GM18511 (cell line): Measurements from ENCODE around the gene SDF4.

Source experiments
- ATAC-seq: cut with Tn5 transposase; IDR thresholded peaks from one replicate; pipeline ENCODE4 v1.9.1; 2021; ENCODE audit warnings: mild to moderate bottlenecking, moderate library complexity; ENCODE audit not compliant: unreplicated experiment

Gene SDF4

DNA sequence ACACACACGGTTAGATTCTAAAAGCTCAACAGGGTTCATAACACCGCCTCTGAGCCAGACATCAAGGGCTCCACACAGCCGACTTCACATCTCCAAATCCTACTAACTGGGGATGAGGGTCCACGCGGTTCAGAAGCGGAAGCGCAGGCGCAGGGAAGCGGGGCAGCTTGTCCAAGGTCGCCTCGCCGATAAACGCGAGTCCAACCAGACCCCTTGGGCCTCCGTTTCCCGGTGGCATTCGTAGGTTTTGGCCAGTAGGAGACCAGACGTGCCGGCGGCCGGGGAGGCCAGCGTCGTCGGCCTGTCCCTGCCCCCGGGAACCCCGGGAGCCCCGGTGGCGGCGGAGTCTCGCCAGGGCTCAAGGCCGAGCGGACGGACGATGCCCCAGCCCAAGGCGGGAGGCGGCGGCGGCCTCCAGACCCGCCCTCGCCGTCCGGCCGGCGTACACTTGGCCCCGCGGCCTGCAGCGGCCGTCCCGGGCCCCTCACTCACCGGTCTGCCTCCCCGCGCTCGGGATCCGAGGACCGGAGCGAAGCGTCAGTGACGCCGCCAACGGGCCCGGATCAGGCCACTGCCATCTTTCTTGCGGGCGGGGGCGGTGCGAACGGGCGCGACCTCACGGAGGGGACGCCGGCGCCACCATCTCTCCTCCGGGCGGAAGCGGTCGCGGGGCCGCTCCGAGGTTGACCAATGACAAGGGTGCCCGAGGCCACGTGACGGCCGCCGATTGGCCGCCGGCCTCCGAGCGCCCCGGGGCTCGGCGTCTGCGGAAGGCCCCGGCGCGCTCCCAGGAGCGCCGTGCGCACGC, at the start of gene SDF4:
Gene SDF4 (minus strand): TSS at position 602 of the 808 bp plus-strand sequence. CDS start 3,229 bp downstream, outside the sequence.
- peak; percentile 93 for ATAC-seq

GRCh38 chr1:1280782-1281481, 49.1 kb upstream of the SDF4 start:
- no peak for ATAC-seq

- ATAC-seq = no peak
Observed at GRCh38 chr1:1279028-1279427, 47.2 kb upstream of the SDF4 start.

- no peak for ATAC-seq
Observed at GRCh38 chr1:1278620-1279019, 46.8 kb upstream of the SDF4 start.

DNA sequence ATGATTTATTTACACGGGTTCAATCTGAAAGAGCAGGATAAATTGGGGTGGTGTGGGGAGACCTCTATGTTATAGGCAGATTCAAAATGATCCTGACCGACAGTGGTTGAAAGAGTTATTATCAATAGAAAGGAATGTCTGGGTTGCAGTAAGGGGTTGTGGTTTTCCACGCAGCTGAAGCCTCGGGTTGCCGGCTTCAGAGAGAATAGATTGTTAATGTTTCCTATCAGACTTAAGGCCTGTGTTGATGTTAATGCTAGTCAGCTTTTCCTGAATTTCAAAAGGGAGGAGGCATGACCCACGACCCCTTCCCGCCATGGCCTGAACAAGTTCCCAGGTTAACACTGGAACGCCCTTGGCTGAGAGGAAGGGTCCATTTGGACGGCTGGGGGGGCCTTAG, 44.0 kb upstream of the SDF4 start:
- ATAC-seq = no peak

DNA sequence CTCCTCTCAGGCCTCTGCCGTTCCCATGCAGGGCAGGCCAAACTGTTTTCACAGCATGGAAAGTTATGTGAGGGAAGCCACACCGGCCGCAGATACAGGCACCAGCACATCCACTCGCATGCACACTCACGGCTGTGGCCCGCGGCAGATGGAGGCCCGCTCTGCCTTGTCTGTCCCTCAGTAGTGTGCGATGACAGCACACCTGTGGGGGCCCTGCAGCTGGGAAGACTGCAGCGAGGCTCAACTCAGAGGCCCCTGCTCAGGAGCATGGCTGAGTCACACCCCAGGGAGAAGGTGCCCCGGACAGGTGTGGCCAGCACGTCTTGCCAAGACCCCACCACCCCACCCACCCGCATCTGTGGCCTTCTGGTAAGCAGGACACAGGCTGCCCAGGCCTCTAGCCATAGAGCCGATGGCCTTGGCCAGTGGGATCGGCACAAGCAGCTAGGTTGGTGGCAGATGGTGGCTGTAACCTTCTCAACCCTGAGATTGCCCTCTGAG, 43.2 kb upstream of the SDF4 start:
- no peak for ATAC-seq

DNA sequence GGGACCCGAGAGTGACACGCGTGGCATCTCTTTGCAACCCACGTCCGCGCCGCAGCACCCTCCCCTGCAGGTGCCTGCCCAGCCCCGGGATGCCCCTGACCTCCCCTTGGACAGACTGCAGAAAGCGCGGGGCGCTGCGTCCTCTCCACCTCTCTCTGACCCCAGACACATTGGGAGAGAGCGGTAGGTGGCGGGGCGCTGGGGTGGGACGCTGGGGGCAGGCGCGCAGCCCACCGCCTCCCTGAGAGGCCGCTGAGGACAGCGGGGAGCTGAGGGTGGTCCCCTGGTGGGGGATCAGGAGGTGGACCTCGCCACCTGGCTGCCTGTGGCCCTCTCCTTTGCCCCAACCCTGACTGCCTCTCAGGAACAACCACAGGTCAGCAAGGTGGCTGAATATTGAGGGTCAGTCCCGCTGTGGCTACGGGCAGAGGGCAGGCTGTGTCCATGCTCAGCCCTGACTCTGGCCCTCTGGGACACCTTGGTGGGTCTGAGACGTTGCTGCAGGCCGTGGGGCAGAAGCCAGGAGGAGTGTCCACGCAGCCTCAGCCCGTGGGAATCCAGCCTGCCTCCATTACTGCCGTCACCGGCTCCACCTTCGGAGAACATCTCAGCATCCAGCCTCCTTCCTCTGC, 42.6 kb upstream of the SDF4 start:
- no peak for ATAC-seq

GRCh38 chr1:1273512-1274298, 41.9 kb upstream of the SDF4 start, which contains the start of gene UBE2J2:
UBE2J2 (minus strand) TSS chr1:1273854; CDS start chr1:1267992, 5,862 bp downstream.
- peak; percentile 90 for ATAC-seq

DNA sequence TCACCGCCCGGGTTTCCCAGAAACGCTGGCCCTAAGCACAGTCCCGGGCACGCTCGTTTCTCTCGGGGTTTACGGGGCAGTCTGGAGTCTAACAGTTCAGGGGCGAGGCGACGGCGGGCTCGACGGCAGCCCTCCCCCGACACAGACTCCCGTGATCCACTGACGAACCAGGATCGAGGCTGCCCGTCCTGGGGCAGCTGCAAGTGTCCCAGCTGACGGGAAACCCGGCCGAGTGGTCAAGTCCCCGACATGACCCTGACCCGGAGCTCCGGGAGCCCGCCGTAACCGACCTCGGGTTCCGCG, 41.4 kb upstream of the SDF4 start:
- no peak for ATAC-seq

GRCh38 chr1:1272341-1273208, 40.8 kb upstream of the SDF4 start:
- ATAC-seq = no peak

GRCh38 chr1:1270813-1271212, 39.0 kb upstream of the SDF4 start:
- ATAC-seq = no peak

GRCh38 chr1:1268284-1268682, 36.5 kb upstream of the SDF4 start:
- ATAC-seq = no peak

DNA sequence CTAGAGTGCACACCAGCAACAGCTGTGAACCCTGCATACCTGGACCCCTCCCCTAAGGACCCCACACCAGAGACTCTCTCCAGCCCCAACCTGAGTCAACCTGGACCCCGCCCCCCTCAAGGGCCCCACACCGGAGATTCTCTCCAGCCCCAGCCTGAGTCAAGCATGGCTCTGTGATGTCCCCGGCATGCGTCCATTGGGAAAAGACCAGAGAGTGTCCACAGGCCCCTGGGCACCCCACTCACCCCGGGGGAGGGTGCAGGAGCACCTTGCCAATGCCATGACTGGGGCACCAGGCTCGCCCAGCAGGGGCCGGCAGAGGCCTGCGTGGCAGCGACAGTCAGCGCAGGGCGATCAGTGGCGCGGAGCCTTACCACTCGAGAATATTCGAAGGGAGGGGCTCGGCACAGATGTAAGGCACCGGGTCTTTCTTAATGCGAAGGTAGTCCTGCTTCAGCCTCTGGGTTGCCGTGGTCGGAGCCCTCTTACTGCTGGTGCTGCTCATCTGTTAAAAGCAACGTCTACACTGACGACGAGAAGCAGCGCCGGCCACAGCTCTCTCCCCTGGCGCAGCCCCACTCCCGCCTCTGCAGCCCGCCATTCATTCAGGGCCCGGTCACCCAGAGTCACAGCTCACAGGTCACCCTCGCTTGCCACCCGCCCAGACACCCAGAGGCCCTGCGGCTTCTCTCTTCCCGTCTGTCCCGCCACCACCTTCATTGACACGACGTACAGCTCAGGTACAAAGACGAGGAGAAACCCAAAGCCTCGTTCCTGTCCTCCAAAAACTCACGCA, 35.9 kb upstream of the SDF4 start:
- ATAC-seq = no peak

GRCh38 chr1:1264868-1265272, 33.1 kb upstream of the SDF4 start:
- no peak for ATAC-seq

- ATAC-seq = no peak
Observed at GRCh38 chr1:1264026-1264425, 32.2 kb upstream of the SDF4 start.

GRCh38 chr1:1262758-1263157, 31.0 kb upstream of the SDF4 start:
- no peak for ATAC-seq

DNA sequence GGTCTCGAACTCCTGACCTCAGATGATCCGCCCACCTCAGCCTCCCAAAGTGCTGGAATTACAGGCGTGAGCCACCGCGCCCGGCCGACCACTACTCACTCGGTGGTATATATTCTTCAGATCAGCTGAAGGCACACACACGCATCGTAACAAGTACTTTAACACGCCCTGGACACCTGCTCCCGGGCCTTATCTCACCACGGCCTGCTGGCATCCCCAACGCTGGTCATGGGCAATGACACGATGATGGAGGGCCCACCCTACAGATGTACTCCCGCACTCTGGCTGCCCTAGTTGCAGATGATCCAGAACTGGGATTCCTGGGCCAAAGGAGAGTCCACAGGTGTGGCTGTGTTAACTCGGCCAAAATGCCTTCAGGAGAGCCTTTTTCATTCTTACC, 30.3 kb upstream of the SDF4 start:
- ATAC-seq = no peak

GRCh38 chr1:1260843-1261560, 29.2 kb upstream of the SDF4 start:
- ATAC-seq = no peak
